ENCODE results near the gene FN3KRP.

FN3KRP gene

DNA sequence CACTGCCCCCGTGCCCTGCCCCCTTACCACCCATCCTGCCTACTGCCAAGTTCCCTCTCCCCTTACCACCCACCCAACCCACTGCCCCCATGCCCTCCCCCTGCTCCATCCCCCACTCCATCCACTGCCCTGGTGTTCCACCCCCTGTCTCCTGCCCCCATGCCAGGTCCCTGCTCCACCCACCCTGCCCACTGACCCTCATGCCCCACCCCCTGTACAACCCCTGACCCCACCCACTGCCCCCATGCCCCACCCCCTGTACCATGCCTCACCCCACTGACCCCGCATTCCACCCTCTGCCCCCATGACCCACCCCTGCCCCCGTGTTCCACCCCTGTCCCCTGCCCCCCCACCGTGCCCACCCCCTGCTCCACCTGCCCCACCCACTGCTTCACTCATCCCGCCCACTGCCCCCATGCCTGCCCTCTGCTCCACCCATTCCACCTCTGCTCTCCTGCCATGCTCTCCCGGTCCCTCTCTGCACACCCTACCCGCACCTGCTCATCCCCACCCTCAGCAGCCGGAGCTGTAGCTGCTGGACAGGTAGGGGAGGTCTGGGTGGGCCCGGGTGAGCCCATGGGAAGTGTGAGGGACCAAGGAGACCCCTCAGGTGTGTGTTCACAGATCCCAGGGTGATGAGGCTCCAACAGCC, 7.4 kb upstream of the FN3KRP start:
- Histone ChIP-seq H3K36me3 (no peaks in the 10 kb centered on the region), H3K4me3 (no peak overlapping the region), H3K4me1 (peaks cover 0 to 9% (median 1%) of the 10 kb centered on the region in 4 donors), H3K27me3 (peaks cover 0 to 3% of the 10 kb centered on the region in 2 donors), H3K27ac (no peak overlapping the region), H3K9me3 (no peaks in the 10 kb centered on the region)
- TF ChIP-seq, protein P1, sequence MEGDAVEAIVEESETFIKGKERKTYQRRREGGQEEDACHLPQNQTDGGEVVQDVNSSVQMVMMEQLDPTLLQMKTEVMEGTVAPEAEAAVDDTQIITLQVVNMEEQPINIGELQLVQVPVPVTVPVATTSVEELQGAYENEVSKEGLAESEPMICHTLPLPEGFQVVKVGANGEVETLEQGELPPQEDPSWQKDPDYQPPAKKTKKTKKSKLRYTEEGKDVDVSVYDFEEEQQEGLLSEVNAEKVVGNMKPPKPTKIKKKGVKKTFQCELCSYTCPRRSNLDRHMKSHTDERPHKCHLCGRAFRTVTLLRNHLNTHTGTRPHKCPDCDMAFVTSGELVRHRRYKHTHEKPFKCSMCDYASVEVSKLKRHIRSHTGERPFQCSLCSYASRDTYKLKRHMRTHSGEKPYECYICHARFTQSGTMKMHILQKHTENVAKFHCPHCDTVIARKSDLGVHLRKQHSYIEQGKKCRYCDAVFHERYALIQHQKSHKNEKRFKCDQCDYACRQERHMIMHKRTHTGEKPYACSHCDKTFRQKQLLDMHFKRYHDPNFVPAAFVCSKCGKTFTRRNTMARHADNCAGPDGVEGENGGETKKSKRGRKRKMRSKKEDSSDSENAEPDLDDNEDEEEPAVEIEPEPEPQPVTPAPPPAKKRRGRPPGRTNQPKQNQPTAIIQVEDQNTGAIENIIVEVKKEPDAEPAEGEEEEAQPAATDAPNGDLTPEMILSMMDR (IDR thresholded peaks at IDR 0.05), result no peak
- no peak for DNase-seq
- intact Hi-C loops (cut with DNase I; ENCODE audit: low total_unique reads), result no loop called here

DNA sequence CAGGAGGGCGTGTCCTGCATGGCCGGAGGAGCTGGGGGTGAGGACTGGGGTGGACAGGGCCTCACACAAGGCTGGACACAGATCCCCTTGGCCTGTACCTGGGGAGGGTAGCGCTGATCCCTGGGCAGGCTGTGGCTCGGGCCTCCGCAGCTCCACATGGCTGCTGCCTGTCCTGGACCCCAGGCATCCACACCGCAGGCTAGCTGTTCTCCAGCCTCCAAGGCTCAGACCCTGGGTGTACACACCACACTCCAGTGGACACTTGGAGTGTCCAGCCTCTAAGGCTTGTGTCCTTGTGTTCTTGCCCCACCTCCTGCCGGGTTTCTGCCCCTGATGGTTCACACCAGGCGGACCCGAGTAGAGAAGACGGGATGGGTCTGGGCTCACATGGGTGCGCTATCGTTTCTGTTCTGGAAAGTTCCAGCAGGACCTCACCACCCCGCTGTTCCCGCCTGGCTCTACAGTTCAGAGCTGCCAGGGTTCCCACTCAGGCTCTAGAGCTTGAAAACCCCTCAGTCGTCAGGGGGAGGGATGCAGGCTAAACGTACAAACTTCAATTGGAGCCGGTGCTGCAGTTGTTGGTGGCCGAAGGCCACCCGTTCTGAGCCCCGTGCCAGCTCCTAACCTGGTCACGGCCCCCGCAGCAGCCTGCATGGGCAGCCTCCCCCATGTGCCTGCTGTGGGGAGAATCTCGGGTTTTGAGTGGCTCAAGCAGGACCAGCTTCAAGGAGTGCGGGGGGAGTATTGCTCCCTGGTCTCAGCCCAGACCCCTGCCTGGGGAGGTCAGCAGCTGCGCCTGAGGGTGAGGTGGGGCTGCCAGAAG, 6.6 kb upstream of the FN3KRP start:
- peaks cover 0 to 3% of the 10 kb centered on the region in 2 donors for H3K27me3 ChIP-seq
- H3K4me3 ChIP-seq, result no peak overlapping the region
- H3K36me3 ChIP-seq, result no peaks in the 10 kb centered on the region
- intact Hi-C loops (cut with DNase I; ENCODE audit: low total_unique reads), result no loop called here
- TF ChIP-seq, protein P1 (IDR thresholded peaks at IDR 0.05), result no peak
- H3K27ac ChIP-seq, result no peak overlapping the region
- H3K4me1 ChIP-seq, result peaks cover 0 to 9% (median 1%) of the 10 kb centered on the region in 4 donors
- no peak for DNase-seq
- H3K9me3 ChIP-seq, result no peaks in the 10 kb centered on the region

DNA sequence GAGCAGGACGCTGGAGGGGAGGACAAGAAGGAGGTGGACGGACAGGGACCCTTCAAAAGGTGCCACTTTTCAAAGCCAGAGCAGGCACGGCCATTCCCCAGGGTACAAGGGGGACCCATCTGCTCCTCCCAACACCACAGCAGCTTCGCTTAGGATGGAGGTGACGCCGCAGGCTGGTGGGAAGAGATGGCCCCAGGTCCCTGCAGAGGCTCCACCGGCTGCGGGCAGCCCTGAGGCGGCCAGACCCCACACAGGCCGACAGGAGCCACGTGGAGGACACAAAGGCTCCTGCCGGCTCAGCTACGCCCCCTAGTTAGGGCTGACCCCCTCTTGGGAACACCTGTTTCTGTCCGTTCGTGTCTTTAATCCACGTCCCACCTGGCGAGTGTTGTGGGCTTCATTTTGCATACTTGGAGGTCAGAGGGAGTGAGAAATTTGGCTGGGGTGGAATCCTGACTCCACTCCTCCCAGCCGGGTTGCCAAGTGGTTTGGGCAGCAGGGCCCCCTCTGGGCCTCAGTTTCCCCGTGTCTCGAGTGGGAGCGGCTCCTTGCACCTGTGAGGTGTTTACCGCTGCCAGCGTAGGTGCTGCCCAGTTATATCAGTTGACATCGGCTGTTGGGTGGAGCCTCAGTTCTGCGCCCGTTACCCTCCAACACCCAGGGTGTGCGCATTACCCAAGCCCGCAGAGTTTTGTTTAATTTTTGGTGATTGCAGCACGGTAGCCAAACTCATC, 5.8 kb upstream of the FN3KRP start:
- no peak for DNase-seq
- intact Hi-C loops (cut with DNase I; ENCODE audit: low total_unique reads), result no loop called here
- no peak overlapping the region for H3K27ac ChIP-seq
- H3K27me3 ChIP-seq, result peaks cover 0 to 3% of the 10 kb centered on the region in 2 donors
- TF ChIP-seq, protein P1 (IDR thresholded peaks at IDR 0.05), result no peak
- no peaks in the 10 kb centered on the region for H3K36me3 ChIP-seq
- no peak overlapping the region for H3K4me3 ChIP-seq
- peaks cover 0 to 10% (median 3%) of the 10 kb centered on the region in 4 donors for H3K4me1 ChIP-seq
- no peaks in the 10 kb centered on the region for H3K9me3 ChIP-seq

DNA sequence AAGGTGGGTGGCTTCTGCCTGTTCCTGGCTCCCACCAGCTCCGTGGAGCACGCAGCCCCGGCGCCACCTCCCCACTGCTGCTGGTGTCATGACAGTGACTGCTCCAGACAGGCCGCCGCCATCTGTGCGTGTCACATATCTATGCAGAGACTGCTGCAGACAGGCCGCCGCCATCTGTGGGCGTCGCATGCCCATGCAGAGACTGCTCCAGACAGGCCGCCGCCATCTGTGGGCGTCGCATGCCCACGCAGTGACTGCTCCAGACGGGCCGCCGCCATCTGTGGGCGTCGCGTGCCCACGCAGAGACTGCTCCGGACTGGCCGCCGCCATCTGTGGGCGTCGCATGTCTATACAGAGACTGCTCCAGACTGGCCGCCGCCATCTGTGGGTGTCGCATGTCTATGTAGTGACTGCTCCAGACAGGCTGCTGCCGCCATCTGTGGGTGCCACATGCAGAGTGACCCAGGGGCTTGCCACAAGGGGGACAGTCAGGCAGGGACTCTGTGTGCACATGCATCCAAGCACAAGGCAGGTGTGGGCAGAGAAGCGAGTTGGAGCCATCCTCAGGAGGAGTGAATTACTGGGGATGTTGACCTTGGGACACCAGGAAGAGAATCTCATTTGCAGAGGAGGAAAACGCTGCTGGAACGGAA, 3.3 kb upstream of the FN3KRP start:
- H3K27ac ChIP-seq, result no peak overlapping the region
- H3K4me1 ChIP-seq, result peaks cover 0 to 24% (median 19%) of the 10 kb centered on the region in 4 donors
- no peak overlapping the region for H3K4me3 ChIP-seq
- H3K9me3 ChIP-seq, result no peaks in the 10 kb centered on the region
- DNase-seq, result no peak
- no peaks in the 10 kb centered on the region for H3K36me3 ChIP-seq
- H3K27me3 ChIP-seq, result peaks cover 0 to 3% of the 10 kb centered on the region in 2 donors
- intact Hi-C loops (cut with DNase I; ENCODE audit: low total_unique reads), result no loop called here
- TF ChIP-seq, protein P1 (IDR thresholded peaks at IDR 0.05), result no peak

DNA sequence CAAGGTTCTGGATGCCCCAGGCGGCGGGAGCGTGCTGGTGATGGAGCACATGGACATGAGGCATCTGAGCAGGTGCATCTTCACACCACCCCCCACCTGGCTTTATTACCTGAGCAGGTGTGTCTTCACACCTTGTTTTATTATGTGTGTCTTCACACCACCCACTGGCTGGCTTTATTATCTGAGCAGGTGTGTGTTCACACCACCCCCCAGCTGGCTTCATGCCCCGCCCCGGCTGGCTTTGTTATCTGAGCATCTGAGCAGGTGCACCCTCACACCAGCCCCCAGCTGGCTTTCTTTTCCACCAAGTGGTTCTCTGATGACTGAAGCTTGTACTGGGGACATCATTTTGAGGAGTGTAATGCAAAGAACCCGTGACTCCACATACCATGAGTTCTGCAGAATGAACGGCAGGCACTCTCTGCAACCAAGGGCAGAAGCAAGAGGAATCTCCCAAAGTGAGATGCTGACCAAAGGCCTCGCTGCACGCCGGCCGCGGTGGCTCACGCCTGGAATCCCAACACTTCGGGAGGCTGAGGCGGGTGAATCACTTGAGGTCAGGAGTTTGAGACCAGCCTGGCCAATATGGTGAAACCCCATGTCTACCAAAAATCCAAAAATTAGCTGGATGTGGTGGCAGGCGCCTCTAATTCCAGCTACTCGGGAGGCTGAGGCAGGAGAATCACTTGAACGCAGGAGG, 2.6 kb downstream of the FN3KRP start:
- TF ChIP-seq, protein P1 (IDR thresholded peaks at IDR 0.05), result no peak
- Histone ChIP-seq H3K27me3 (no peaks in the 10 kb centered on the region), H3K9me3 (no peaks in the 10 kb centered on the region), H3K36me3 (peaks cover 24 to 58% (median 36%) of the 10 kb centered on the region in 3 donors), H3K4me1 (peaks cover 0 to 28% (median 17%) of the 10 kb centered on the region in 4 donors), H3K4me3 (no peak overlapping the region), H3K27ac (no peak overlapping the region)
- intact Hi-C loops (cut with DNase I; ENCODE audit: low total_unique reads), result no loop called here
- no peak for DNase-seq
